ENCODE results near the gene DELE1. TPM values are rescaled to one million over a fixed set of nuclear protein-coding genes. Genes with fewer than 3 reads are reported as not detected.
A peak's percentile ranks its signal among the peaks of the same experiment; 100 is the strongest.

DELE1 gene
- total RNA-seq, 1 experiment from 2014 or later: 81.5 TPM

DNA sequence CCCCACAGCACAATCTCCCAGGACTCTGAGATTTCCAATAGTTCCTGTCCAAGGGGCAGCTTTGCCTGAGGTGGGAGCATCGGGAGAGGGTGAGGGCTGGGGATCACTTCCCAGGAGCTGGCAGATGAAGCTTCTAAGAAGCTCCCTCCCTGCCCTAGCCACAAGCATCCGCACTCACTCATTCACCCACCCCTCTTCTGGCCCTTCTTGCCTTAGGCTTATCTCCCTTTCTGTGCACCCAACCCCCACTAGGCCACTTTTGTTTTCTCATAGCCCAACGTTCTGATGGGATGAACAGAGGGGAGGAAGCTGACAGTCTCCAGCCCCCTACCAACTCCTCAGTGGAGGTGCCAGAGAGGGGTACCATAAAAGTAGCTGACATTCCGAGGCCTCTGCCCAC lies 41.8 kb upstream of the DELE1 start (continued):
- TF ChIP-seq, protein P1, sequence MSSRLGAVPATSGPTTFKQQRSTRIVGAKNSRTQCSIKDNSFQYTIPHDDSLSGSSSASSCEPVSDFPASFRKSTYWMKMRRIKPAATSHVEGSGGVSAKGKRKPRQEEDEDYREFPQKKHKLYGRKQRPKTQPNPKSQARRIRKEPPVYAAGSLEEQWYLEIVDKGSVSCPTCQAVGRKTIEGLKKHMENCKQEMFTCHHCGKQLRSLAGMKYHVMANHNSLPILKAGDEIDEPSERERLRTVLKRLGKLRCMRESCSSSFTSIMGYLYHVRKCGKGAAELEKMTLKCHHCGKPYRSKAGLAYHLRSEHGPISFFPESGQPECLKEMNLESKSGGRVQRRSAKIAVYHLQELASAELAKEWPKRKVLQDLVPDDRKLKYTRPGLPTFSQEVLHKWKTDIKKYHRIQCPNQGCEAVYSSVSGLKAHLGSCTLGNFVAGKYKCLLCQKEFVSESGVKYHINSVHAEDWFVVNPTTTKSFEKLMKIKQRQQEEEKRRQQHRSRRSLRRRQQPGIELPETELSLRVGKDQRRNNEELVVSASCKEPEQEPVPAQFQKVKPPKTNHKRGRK (CRISPR knock-in tag; IDR thresholded peaks at IDR 0.05; ENCODE audit: borderline replicate concordance): no peak
- TF ChIP-seq CDX4 (CRISPR knock-in tag; IDR thresholded peaks at IDR 0.05; ENCODE audit: borderline replicate concordance) (no peak), ATF1 (CRISPR knock-in tag; IDR thresholded peaks at IDR 0.05) (no peak), ZNF138 (CRISPR knock-in tag; conservative IDR thresholded peaks at IDR 0.05) (no peak)

- Mint-ChIP-seq H3K9me3 (no peaks in the 10 kb centered on the region), H3K27me3 (ENCODE audit: low read depth) (peaks cover 6% of the 10 kb centered on the region; the same call in 1 of the 2 replicates), H3K36me3 (no peaks in the 10 kb centered on the region), H3K4me3 (peak overlapping the region; percentile 70), H3K4me1 (peaks cover 43% of the 10 kb centered on the region), H3K27ac (no peak overlapping the region)
- peak; percentile 30 for DNase-seq (ENCODE audit: low spot score)
- ChIA-PET CTCF (interaction anchor here (0.6 to 10.0 kb wide), 26 partner anchors 12 to 813 kb away, joined by 3 to 406 read pairs (median 8); partner anchors contain the start of genes DELE1, GNPDA1, PCDH12 and RNF14), POLR2A (interaction anchor here (0.6 to 2.2 kb wide), 10 partner anchors 33 to 344 kb away, joined by 3 to 11 read pairs (median 4); partner anchors contain the start of genes DELE1, HDAC3, RELL2 and RNF14)
- 0 out of 2 replicates have a peak, but pooled peaks have one; percentile 1 for ATAC-seq
- TF ChIP-seq, protein P2, sequence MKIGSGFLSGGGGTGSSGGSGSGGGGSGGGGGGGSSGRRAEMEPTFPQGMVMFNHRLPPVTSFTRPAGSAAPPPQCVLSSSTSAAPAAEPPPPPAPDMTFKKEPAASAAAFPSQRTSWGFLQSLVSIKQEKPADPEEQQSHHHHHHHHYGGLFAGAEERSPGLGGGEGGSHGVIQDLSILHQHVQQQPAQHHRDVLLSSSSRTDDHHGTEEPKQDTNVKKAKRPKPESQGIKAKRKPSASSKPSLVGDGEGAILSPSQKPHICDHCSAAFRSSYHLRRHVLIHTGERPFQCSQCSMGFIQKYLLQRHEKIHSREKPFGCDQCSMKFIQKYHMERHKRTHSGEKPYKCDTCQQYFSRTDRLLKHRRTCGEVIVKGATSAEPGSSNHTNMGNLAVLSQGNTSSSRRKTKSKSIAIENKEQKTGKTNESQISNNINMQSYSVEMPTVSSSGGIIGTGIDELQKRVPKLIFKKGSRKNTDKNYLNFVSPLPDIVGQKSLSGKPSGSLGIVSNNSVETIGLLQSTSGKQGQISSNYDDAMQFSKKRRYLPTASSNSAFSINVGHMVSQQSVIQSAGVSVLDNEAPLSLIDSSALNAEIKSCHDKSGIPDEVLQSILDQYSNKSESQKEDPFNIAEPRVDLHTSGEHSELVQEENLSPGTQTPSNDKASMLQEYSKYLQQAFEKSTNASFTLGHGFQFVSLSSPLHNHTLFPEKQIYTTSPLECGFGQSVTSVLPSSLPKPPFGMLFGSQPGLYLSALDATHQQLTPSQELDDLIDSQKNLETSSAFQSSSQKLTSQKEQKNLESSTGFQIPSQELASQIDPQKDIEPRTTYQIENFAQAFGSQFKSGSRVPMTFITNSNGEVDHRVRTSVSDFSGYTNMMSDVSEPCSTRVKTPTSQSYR (CRISPR knock-in tag; IDR thresholded peaks at IDR 0.05): peak; percentile 73; the same call in 1 of the 2 replicates
- peak; percentile 31; the same call in 1 of the 2 replicates for TF ChIP-seq SMAD4 (CRISPR knock-in tag; IDR thresholded peaks at IDR 0.05)
- no peak for TF ChIP-seq ZNF671 (CRISPR knock-in tag; IDR thresholded peaks at IDR 0.05)
These were observed 41.0 kb upstream of the DELE1 start for GRCh38 chr5:141882594-141883183.

DNA sequence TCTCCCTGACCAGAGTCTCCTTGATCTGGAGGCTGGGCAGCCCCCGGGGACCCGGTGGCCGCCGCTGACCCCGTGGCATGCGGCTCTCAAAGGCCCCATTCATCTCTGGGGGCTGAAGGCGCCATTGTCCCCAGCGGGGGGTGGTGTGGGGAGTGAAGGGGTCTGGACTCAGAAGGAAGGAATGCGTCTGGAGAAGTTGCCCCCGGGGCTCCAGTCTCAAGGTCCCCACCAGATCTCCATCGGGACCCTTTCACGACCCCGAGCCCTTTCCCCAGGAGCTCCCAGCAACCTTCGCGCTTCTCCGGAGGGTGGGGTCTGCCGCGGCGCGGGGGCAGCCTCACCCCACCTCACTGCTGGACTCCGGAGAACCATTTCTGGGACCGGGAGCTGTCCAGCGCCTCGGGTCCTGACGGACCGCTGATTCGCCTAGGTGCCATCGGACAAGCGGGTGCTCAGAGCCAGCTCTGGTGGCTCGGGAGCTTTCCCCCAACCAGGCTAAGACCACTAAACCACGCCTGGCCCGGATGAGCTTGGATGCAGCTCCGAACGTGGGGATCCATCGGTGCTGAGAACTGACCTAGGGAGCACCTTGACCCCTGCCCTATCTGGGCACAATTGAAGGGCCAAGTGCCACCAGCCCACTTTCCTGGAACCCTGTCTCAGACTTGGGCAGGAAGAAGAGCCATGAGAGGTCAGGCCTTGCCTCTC lies 40.3 kb upstream of the DELE1 start:
- ATAC-seq (peak; percentile 8), DNase-seq (ENCODE audit: low spot score) (peak; percentile 86)
- Mint-ChIP-seq H3K27me3 (ENCODE audit: low read depth) (peaks cover 6% of the 10 kb centered on the region; the same call in 1 of the 2 replicates), H3K4me1 (peaks cover 43% of the 10 kb centered on the region), H3K4me3 (peak overlapping the region; percentile 70), H3K9me3 (no peaks in the 10 kb centered on the region), H3K27ac (no peak overlapping the region), H3K36me3 (no peaks in the 10 kb centered on the region)
- ChIA-PET CTCF (interaction anchor here (0.6 to 10.0 kb wide), 27 partner anchors 13 to 812 kb away, joined by 3 to 406 read pairs (median 6); partner anchors contain the start of genes DELE1, GNPDA1, PCDH12 and RNF14), POLR2A (interaction anchor here (0.6 to 2.2 kb wide), 9 partner anchors 33 to 343 kb away, joined by 3 to 11 read pairs (median 3); partner anchors contain the start of genes HDAC3, RELL2 and RNF14)
- no peak for TF ChIP-seq ZNF396 (CRISPR knock-in tag; IDR thresholded peaks at IDR 0.05; ENCODE audit: borderline replicate concordance)
- TF ChIP-seq NR1H2 (CRISPR knock-in tag; IDR thresholded peaks at IDR 0.05): no peak
- 0 out of 2 replicates have a peak, but pooled peaks have one; percentile 10 for TF ChIP-seq TEAD4 (CRISPR knock-in tag; IDR thresholded peaks at IDR 0.05)
- no peak for TF ChIP-seq CTCF (IDR thresholded peaks at IDR 0.05)
- no peak for TF ChIP-seq SP1 (CRISPR knock-in tag; conservative IDR thresholded peaks at IDR 0.05)
- TF ChIP-seq SMAD3 (CRISPR knock-in tag; IDR thresholded peaks at IDR 0.05; ENCODE audit: borderline replicate concordance): peak; percentile 83
- no peak for TF ChIP-seq NFATC4 (CRISPR knock-in tag; IDR thresholded peaks at IDR 0.05)
- no peak for TF ChIP-seq HMGA2 (CRISPR knock-in tag; IDR thresholded peaks at IDR 0.05)
- TF ChIP-seq ZNF138 (CRISPR knock-in tag; conservative IDR thresholded peaks at IDR 0.05): no peak
- TF ChIP-seq ZBTB21 (CRISPR knock-in tag; IDR thresholded peaks at IDR 0.05; ENCODE audit: borderline replicate concordance): peak; percentile 68; the same call in 1 of the 2 replicates
- TF ChIP-seq CBFB (CRISPR knock-in tag; IDR thresholded peaks at IDR 0.05; ENCODE audit: low read depth): no peak
- TF ChIP-seq, protein P3, sequence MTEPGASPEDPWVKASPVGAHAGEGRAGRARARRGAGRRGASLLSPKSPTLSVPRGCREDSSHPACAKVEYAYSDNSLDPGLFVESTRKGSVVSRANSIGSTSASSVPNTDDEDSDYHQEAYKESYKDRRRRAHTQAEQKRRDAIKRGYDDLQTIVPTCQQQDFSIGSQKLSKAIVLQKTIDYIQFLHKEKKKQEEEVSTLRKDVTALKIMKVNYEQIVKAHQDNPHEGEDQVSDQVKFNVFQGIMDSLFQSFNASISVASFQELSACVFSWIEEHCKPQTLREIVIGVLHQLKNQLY (CRISPR knock-in tag; IDR thresholded peaks at IDR 0.05): no peak
- no peak for TF ChIP-seq CREM (CRISPR knock-in tag; IDR thresholded peaks at IDR 0.05)
- TF ChIP-seq SOX15 (CRISPR knock-in tag; IDR thresholded peaks at IDR 0.05): no peak
- TF ChIP-seq JAZF1 (CRISPR knock-in tag; IDR thresholded peaks at IDR 0.05): no peak
- no peak for TF ChIP-seq FOXK1 (CRISPR knock-in tag; IDR thresholded peaks at IDR 0.05)
- no peak for TF ChIP-seq EMX1 (CRISPR knock-in tag; IDR thresholded peaks at IDR 0.05)
- TF ChIP-seq ZNF263 (CRISPR knock-in tag; IDR thresholded peaks at IDR 0.05; ENCODE audit: low read depth): no peak
- no peak for TF ChIP-seq MYBL2 (CRISPR knock-in tag; IDR thresholded peaks at IDR 0.05)
